OCI-LY7 (cell line): ENCODE measurements around the gene OR2T27.
"Not testable (repeated sequence)": the region's sequence is repeated elsewhere in the genome, so short reads cannot be mapped to it uniquely, and the experiment has no call there.

Experiments
- EZH2phosphoT487 ChIP-seq: fragments of 200-600 bp; sonication (generic); IDR thresholded peaks from 2 replicates; pipeline ENCODE4 v1.6.1; 2018; ENCODE audit warnings: low read depth, borderline replicate concordance, mild to moderate bottlenecking, mixed run types, antibody characterized with exemption, low read length, moderate library complexity, mixed read lengths
- TF ChIP-seq, protein P1 (sequence below): fragments of 200-600 bp; sonication (generic); conservative IDR thresholded peaks from 2 replicates; pipeline ENCODE4 v1.5.1; 2014; ENCODE audit warnings: mild to moderate bottlenecking, antibody characterized with exemption, low read length, moderate library complexity, mixed read lengths

DNA sequence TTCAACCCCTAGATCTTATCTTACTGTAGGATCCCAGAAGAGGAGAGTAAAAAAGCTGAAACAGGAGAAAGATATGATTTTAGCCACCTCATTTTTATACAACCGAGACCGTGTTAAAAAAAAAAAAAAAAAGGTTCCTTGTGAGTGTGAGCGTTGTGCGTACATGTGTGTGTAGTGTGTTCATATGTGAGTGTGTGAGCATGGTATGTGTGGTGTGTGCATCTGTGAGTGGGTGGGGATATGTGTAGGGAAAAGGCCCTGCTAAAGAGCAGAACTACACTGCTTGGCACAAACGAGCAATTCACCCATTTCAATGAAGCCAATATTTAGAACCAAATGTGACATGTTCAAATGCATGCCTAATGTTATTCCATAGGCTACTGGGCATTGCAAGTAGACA is 13.7 kb downstream of the OR2T27 start:
- TF ChIP-seq, protein P1, sequence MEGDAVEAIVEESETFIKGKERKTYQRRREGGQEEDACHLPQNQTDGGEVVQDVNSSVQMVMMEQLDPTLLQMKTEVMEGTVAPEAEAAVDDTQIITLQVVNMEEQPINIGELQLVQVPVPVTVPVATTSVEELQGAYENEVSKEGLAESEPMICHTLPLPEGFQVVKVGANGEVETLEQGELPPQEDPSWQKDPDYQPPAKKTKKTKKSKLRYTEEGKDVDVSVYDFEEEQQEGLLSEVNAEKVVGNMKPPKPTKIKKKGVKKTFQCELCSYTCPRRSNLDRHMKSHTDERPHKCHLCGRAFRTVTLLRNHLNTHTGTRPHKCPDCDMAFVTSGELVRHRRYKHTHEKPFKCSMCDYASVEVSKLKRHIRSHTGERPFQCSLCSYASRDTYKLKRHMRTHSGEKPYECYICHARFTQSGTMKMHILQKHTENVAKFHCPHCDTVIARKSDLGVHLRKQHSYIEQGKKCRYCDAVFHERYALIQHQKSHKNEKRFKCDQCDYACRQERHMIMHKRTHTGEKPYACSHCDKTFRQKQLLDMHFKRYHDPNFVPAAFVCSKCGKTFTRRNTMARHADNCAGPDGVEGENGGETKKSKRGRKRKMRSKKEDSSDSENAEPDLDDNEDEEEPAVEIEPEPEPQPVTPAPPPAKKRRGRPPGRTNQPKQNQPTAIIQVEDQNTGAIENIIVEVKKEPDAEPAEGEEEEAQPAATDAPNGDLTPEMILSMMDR: not testable (repeated sequence)
- not testable (repeated sequence) for TF ChIP-seq EZH2phosphoT487
